DMS153 (cell line): ENCODE results near the gene SAP30.

ENCODE experiments used
- DNase-seq: peaks from one replicate; lab custom pipeline; 2025; lab: John Stamatoyannopoulos, UW

The SAP30 gene

GRCh38 chr4:173415092-173415491 lies 44.3 kb downstream of the SAP30 start:
- no peak for DNase-seq

- DNase-seq, result no peak
These were observed 45.3 kb downstream of the SAP30 start for GRCh38 chr4:173415885-173416653.

- no peak for DNase-seq
These were observed 47.1 kb downstream of the SAP30 start for GRCh38 chr4:173417833-173418232.

GRCh38 chr4:173418639-173419038 lies 47.9 kb downstream of the SAP30 start:
- DNase-seq, result no peak

GRCh38 chr4:173420324-173420752 lies 49.6 kb downstream of the SAP30 start:
- peak; percentile 49 for DNase-seq

GRCh38 chr4:173420801-173421200 lies 50.0 kb downstream of the SAP30 start:
- no peak for DNase-seq

GRCh38 chr4:173424899-173425805 lies 54.4 kb downstream of the SAP30 start:
- no peak for DNase-seq

GRCh38 chr4:173426064-173426463 lies 55.3 kb downstream of the SAP30 start:
- no peak for DNase-seq
